A549 (cell line): Measurements from ENCODE around the gene TGM4. TPM values are rescaled to one million over a fixed set of nuclear protein-coding genes. Genes with fewer than 3 reads are reported as not detected.

Source experiments
- ATAC-seq, 2 experiments: fragments of 200-7000 bp in 1 of 2; fragments of >200 bp in 1 of 2; cut with Nextera tagmentation in 1 of 2; cut with Tn5 transposase in 1 of 2; 3 replicates each; pipeline versions ENCODE4 v1.8.0 to v1.9.1; 2018 to 2020; ENCODE audit warnings: mild to moderate bottlenecking in 1 of 2, moderate library complexity in 1 of 2
- CTCF ChIA-PET: fragments of 300-600 bp; sonication (Branson Sonifier 250); formaldehyde crosslinking; extraction: SDS; loops from one replicate; lab custom pipeline; 2021; ENCODE audit warnings: antibody characterized with exemption, inconsistent platforms; lab: Yijun Ruan, JAX
- POLR2A ChIA-PET: fragments of 350-600 bp; formaldehyde crosslinking; extraction: SDS; loops from one replicate; lab custom pipeline; 2021; ENCODE audit warnings: antibody characterized with exemption, inconsistent platforms; lab: Yijun Ruan, JAX
- DNase-seq, 2 experiments: peaks; one replicate each; pipeline versions ENCODE4 v3.0.0 to v3.0.0-alpha.2; 2011 to 2016; ENCODE audit warnings: low read depth in 1 of 2, low spot score in 1 of 2
- FAIRE-seq: peaks from 2 replicates; lab custom pipeline; 2011; peaks lifted over from hg19 to GRCh38; lab: Jason Lieb, UNC
- H3K27ac ChIP-seq, 2 experiments: fragments of >200 bp; sonication (Bioruptor Twin); formaldehyde crosslinking; 3 replicates each; pipeline ENCODE4 v1.5.1; 2016 to 2017
- H3K4me1 ChIP-seq: fragments of >200 bp; sonication (Bioruptor Twin); formaldehyde crosslinking; 3 replicates; pipeline ENCODE4 v1.6.1; 2016
- H3K4me2 ChIP-seq: fragments of >200 bp; sonication (Bioruptor Twin); formaldehyde crosslinking; 3 replicates; pipeline ENCODE4 v1.6.1; 2016
- H3K4me3 ChIP-seq: fragments of >200 bp; sonication (Bioruptor Twin); formaldehyde crosslinking; 3 replicates; pipeline ENCODE4 v1.5.1; 2016
- H3K9me3 ChIP-seq: fragments of >200 bp; sonication (Bioruptor Twin); formaldehyde crosslinking; 3 replicates; pipeline ENCODE4 v1.6.1; 2016
- BCL3 ChIP-seq: fragments of >200 bp; sonication (Bioruptor Twin); formaldehyde crosslinking; IDR thresholded peaks from 3 replicates; pipeline ENCODE4 v1.6.1; 2016
- BHLHE40 ChIP-seq: IDR thresholded peaks from 2 replicates; pipeline ENCODE4 v1.6.1; 2012; ENCODE audit warnings: low read depth, low read length, inconsistent platforms
- CBX8 ChIP-seq: fragments of 200-600 bp; sonication (generic); IDR thresholded peaks from 2 replicates; pipeline ENCODE4 v1.6.1; 2016
- CEBPB ChIP-seq, 2 experiments: fragments of >200 bp in 1 of 2; sonication (Bioruptor Twin) in 1 of 2; formaldehyde crosslinking in 1 of 2; IDR thresholded peaks; 2 replicates each; pipeline ENCODE4 v1.6.1; 2012 to 2016
- EHMT2 ChIP-seq: fragments of 200-600 bp; sonication (generic); IDR thresholded peaks from 2 replicates; pipeline ENCODE4 v1.6.1; 2016; ENCODE audit warnings: antibody characterized with exemption, low read depth, mild to moderate bottlenecking, moderate library complexity
- EP300 ChIP-seq, 2 experiments: fragments of >200 bp; sonication (Bioruptor Twin); formaldehyde crosslinking; IDR thresholded peaks; 2 replicates in 1 of 2; 3 replicates in 1 of 2; pipeline ENCODE4 v1.6.1; 2016 to 2017
- ESRRA ChIP-seq: fragments of 150-350 bp; IDR thresholded peaks from 2 replicates; pipeline ENCODE4 v1.6.1; 2014; ENCODE audit warnings: mild to moderate bottlenecking, low read length, borderline replicate concordance
- FOSL2 ChIP-seq, 2 experiments: fragments of 450-650 bp in 1 of 2; fragments of >200 bp in 1 of 2; sonication (Bioruptor Twin) in 1 of 2; formaldehyde crosslinking; IDR thresholded peaks; 2 replicates each; pipeline versions ENCODE4 v1.5.0 to v1.6.1; 2016 to 2020; ENCODE audit warnings: mild to moderate bottlenecking in 1 of 2, moderate library complexity in 1 of 2
- FOXS1 ChIP-seq: fragments of 250-450 bp; sonication (Bioruptor Pico); IDR thresholded peaks from 2 replicates; pipeline ENCODE4 v1.5.0; 2020; ENCODE audit warnings: mild to moderate bottlenecking, moderate library complexity
- HDAC2 ChIP-seq: fragments of 200-600 bp; sonication (generic); IDR thresholded peaks from 2 replicates; pipeline ENCODE4 v1.6.1; 2016
- HES2 ChIP-seq: fragments of >200 bp; sonication (Bioruptor Twin); formaldehyde crosslinking; IDR thresholded peaks from 2 replicates; pipeline ENCODE4 v1.6.1; 2016
- JUN ChIP-seq, 2 experiments: fragments of >200 bp; sonication (Bioruptor Twin); formaldehyde crosslinking; IDR thresholded peaks; 2 replicates in 1 of 2; 3 replicates in 1 of 2; pipeline ENCODE4 v1.6.1; 2016 to 2017
- RARB ChIP-seq: fragments of 250-450 bp; sonication (Bioruptor Pico); IDR thresholded peaks from 2 replicates; pipeline ENCODE4 v1.8.0; 2021; ENCODE audit warnings: mild to moderate bottlenecking, moderate library complexity
- RCOR1 ChIP-seq: fragments of 150-350 bp; IDR thresholded peaks from 2 replicates; pipeline ENCODE4 v1.6.1; 2014; ENCODE audit warnings: antibody characterized with exemption, low read length, low read depth
- REST ChIP-seq: fragments of 200-600 bp; sonication (generic); IDR thresholded peaks from 2 replicates; pipeline ENCODE4 v1.6.1; 2016; ENCODE audit warnings: antibody characterized with exemption, mild to moderate bottlenecking, moderate library complexity
- SMC3 ChIP-seq: fragments of >200 bp; sonication (Bioruptor Twin); formaldehyde crosslinking; IDR thresholded peaks from 3 replicates; pipeline ENCODE4 v1.6.1; 2018; ENCODE audit warnings: inconsistent platforms
- USF2 ChIP-seq: fragments of 450-650 bp; IDR thresholded peaks from 2 replicates; pipeline ENCODE4 v1.6.1; 2014; ENCODE audit warnings: antibody characterized with exemption
- WGBS: methylation state at CpG from one replicate; pipeline ENCODE4 v1.1.6; 2017; ENCODE audit errors: missing lambda C conversion rate; 5-methylcytosine and 5-hydroxymethylcytosine counted together
- polyA plus RNA-seq, 4 experiments: library from polyadenylated mRNA; depleted of rRNA in 3 of 4; stranded (reverse); fragments of >200 nt; fragmentation: RNase III in 1 of 4; extraction: RNeasy Plus Mini Kit Qiagen cat#74134 plus additional on column Dnase treatment in 1 of 4; gene quantifications; 2 replicates in 3 of 4; 3 replicates in 1 of 4; pipeline ENCODE4 v1.2.3, GENCODE V29; 2011 to 2017

Gene TGM4
- polyA plus RNA-seq, 2 of the 4 experiments (the other 2 are of a cell fraction), result 0.01 TPM; not detected in 1

GRCh38 chr3:44932986-44933944, 58.9 kb downstream of the TGM4 start:
- Histone ChIP-seq H3K27ac (no peak overlapping the region), H3K9me3 (no peaks in the 10 kb centered on the region), H3K4me1 (no peaks in the 10 kb centered on the region), H3K4me2 (no peak overlapping the region), H3K4me3 (no peak overlapping the region)
- CTCF ChIA-PET, result no interaction called here
- POLR2A ChIA-PET, result no interaction called here
- no peak for ATAC-seq
- no peak for DNase-seq
- FAIRE-seq, result no peak
- no peak for TF ChIP-seq RARB
- 92% methylated on average over 11 of the region's 14 CpGs for WGBS

- no peak for ATAC-seq
Measured at GRCh38 chr3:44939581-44940036, 65.2 kb downstream of the TGM4 start.

More at GRCh38 chr3:44939581-44940036, 65.2 kb downstream of the TGM4 start:
- 91% methylated on average over 6 of the region's 6 CpGs for WGBS
- POLR2A ChIA-PET, result no interaction called here
- CTCF ChIA-PET, result no interaction called here
- Histone ChIP-seq H3K9me3 (no peaks in the 10 kb centered on the region), H3K4me3 (no peak overlapping the region), H3K4me2 (no peak overlapping the region), H3K4me1 (0 out of 3 replicates have a peak, but pooled peaks cover 3% of the 10 kb centered on the region), H3K27ac (no peak overlapping the region)
- FAIRE-seq, result no peak
- DNase-seq, result no peak
- TF ChIP-seq HES2, result no peak
- TF ChIP-seq CEBPB (IDR thresholded peaks at IDR 0.05), result no peak
- no peak for TF ChIP-seq FOSL2 (IDR thresholded peaks at IDR 0.05)
- TF ChIP-seq FOSL2 (CRISPR knock-in tag; IDR thresholded peaks at IDR 0.05), result no peak
- no peak for TF ChIP-seq JUN (IDR thresholded peaks at IDR 0.05)
- TF ChIP-seq SMC3, result no peak
- no peak for TF ChIP-seq CBX8
- TF ChIP-seq REST, result no peak
- TF ChIP-seq USF2, result no peak
- no peak for TF ChIP-seq BCL3
- no peak for TF ChIP-seq ESRRA
- TF ChIP-seq RCOR1, result no peak
- no peak for TF ChIP-seq BHLHE40
- no peak for TF ChIP-seq EHMT2
- no peak for TF ChIP-seq EP300 (IDR thresholded peaks at IDR 0.05)
- TF ChIP-seq HDAC2, result no peak
- TF ChIP-seq FOXS1 (CRISPR knock-in tag), result no peak
- no peak for TF ChIP-seq RARB
